HS-27A (cell line): ENCODE results near the gene RPL7A.
"Not testable (repeated sequence)": the region's sequence is repeated elsewhere in the genome, so short reads cannot be mapped to it uniquely, and the experiment has no call there.

Experiments used
- DNase-seq: peaks from one replicate; pipeline ENCODE4 v3.0.0-alpha.2; 2012; ENCODE audit warnings: low read depth, missing footprints

RPL7A gene

DNA sequence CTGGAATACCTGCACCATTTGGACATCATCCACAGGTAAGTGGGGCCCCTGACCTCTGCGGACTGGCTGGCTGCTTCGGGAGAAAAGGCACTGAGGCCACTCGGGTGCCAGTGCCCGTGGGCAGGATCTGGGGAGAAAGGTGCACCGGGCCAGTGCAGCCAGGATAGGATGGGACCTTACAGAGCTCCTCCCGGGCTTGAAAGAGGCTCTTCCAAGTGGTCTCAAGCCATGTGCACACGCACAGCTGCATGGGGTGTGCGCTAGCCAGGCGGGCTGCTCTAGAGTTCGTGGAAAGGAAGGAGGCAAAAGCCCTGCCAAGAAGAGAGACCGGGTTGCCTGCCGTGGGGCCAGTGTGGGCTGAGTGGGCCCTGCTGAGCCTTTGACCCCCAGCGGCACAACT lies 41.5 kb downstream of the RPL7A start:
- DNase-seq, result no peak

DNA sequence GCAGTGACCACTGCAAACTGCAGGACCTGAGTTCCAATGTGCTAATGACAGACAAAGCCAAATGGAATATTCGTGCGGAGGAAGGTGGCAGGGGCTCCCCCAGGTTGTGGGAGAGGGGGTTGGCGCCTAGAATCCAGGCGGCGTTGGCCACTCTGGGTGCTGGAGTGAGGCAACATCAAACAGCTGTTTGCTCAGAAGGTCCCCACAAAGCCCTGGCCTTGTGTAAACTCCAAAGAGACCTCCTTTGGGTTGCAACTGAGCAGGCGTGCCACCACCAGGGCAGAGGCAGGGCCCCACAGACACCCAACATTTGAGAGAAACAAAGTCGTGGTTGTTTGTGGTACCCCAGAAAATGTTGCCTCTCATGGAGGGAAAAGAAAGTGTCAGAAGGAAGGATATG lies 42.7 kb downstream of the RPL7A start:
- DNase-seq, result no peak

DNA sequence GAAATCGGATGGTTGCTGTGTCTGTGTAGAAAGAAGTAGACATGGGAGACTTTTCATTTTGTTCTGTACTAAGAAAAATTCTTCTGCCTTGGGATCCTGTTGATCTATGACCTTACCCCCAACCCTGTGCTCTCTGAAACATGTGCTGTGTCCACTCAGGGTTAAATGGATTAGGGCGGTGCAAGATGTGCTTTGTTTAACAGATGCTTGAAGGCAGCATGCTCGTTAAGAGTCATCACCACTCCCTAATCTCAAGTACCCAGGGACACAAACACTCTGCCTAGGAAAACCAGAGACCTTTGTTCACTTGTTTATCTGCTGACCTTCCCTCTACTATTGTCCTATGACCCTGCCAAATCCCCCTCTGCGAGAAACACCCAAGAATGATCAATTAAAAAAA lies 43.4 kb downstream of the RPL7A start:
- not testable (repeated sequence) for DNase-seq

DNA sequence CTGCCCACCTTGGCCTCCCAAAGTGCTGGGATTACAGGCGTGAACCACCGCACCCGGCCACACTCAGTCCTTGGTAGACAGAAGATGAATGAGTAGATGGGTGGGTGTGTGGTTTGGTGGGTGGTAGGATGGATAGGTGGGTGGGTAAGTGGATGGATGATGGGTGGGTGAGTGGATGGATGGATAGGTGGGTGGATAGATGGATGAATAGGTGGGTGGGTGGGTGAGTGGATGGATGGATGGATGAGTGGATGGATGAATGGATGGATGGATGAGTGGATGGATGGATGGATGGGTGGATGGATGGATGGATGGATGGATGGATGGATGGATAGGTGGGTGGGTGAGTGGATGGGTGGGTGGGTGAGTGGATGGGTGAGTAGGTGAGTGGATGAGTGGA lies 44.3 kb downstream of the RPL7A start:
- not testable (repeated sequence) for DNase-seq

DNA sequence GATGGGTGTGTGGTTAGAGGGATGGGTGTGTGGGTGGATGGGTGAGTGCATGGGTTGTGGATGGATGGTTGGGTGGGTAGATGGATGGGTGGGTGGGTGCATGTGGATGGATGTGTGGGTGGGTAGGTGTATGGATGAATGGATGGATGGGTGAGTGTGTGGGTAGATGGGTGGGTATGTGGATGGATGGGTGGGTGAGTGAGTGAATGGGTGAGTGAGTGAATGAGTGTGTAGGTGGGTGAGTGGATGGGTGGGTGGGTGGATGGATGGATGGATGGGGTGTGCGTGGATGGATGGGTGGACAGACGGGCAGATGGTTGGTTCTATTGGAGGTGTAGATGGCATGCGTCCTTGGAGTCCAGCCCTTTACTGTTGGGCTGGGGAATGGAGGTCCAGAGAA lies 45.4 kb downstream of the RPL7A start:
- no peak for DNase-seq

DNA sequence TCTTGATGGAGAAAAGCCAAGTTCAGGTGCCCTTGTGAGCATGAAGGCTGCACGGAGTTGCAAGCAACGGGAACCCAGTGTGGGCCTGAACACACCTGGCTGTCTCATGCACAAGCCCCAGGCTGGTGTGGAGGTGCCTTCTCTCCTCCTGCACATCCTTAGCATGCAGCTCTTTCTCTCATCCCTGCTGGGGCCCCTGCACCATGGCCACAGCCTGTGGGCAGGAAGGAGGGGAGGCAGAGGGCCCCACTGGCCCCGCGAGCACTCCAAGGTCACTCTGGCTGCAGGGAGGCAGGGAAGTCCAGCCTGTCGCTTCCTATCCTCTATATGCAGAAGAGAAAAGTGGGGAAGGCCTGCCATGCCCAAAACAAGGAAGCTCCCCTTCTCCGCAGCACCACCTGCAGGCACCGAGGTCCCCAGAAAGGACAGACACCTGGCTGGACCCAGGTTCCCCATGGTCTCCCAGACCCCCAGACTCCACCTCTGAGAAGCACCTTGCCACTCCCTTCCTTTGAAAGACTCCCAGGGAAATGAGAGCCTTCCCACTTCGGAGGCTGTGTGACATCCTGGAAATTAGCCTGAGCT lies 46.8 kb downstream of the RPL7A start:
- DNase-seq, result no peak

DNA sequence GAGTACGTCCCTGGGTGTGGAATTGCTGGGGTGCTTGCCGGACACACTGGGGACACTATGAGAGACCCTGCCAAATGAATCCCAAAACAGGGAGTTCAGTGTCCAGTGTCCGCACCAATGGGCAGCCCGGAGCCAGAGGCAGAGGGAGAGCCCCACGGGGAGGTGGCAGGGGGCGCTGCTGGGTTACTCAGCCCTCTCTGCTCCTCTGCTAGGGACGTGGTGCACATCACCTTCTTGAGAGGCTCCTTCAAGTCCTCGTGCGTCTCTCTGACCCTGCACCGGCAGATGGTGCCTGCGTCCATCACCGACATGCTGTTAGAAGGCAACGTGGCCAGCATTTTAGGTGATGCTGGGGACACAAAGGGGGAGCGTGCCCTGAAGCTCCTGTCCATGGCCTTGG lies 48.9 kb downstream of the RPL7A start:
- no peak for DNase-seq

DNA sequence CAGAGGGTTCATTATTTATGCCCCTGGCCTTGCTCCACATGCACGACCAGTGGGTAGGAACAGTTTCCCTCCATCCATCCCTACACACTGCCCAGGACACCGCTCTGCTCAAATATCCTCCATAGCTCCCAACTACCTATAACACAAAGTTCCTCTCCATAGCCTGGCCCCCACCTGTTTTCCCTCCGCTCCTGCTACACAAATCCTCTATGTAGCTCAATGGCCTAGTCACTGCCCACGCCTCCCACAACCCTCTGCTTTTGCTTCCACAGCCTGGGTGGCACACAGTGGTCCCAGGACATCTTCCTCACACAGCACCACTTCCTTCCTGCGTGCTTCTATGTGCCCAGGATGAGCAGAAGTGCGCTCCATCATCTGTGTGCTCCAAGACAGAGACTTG lies 49.4 kb downstream of the RPL7A start:
- DNase-seq, result no peak

DNA sequence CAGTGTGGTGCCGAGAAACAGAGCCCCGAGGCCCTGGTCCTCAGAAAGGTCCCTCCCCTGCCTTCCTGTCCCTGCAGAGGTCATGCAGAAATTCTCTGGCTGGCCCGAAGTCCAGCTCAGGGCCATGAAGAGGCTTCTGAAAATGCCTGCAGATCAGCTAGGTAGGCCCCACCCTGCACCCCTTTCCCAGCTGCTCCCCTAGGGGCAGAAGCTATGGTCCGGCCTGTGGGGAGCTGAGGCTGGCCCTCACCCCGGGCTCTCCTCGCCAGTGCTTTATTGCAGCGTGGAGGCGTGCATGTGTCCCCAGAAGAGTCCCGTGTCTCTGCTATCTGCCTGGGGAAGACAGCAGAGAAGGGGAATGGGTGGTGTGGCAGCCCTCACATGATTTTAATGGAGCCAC lies 49.9 kb downstream of the RPL7A start:
- no peak for DNase-seq

DNA sequence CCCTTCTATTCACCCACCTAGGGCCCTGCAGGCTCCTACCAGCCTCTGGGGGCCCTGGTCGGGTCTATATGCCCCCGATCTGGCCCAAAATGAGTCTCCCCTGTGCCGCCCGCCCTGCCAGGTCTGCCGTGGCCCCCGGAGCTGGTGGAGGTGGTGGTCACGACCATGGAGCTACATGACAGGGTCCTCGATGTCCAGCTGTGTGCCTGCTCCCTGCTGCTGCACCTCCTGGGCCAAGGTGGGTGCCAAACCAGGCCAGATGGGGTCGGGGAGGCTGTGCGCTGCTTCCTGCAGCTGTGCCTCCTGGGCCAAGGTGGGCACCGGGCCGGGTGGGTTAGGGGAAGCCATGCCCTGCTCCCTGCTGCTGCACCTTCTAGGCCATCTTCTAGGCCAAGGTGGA lies 52.3 kb downstream of the RPL7A start:
- no peak for DNase-seq
